Activated CD4-positive, alpha-beta T cell treated with anti-CD3 and anti-CD28 coated beads for 24 hours (primary cell): ENCODE data around the gene ACSF3.
"Not testable (repeated sequence)": the region's sequence is repeated elsewhere in the genome, so short reads cannot be mapped to it uniquely, and the experiment has no call there.

ENCODE experiments used
- DNase-seq, 2 donors: peaks; one replicate each; pipeline ENCODE4 v3.0.0-alpha.2; 2020; ENCODE audit warnings: low read depth in 2 of 2

ACSF3 gene

GRCh38 chr16:89073346-89074071, 20.1 kb upstream of the ACSF3 start:
- no peak for DNase-seq

- DNase-seq, result not testable (repeated sequence)
Measured at GRCh38 chr16:89074072-89074674, 19.5 kb upstream of the ACSF3 start.

GRCh38 chr16:89074803-89075688, 18.6 kb upstream of the ACSF3 start:
- no peak for DNase-seq

- DNase-seq, result no peak
Measured at GRCh38 chr16:89076159-89076558, 17.5 kb upstream of the ACSF3 start.

- no peak for DNase-seq
Measured at GRCh38 chr16:89077076-89077475, 16.6 kb upstream of the ACSF3 start.

GRCh38 chr16:89078172-89078571, 15.5 kb upstream of the ACSF3 start:
- no peak for DNase-seq

- no peak for DNase-seq
Measured at GRCh38 chr16:89079434-89079980, 14.1 kb upstream of the ACSF3 start.

GRCh38 chr16:89080196-89080853, 13.3 kb upstream of the ACSF3 start:
- no peak for DNase-seq

- DNase-seq, result no peak
Measured at GRCh38 chr16:89081556-89081955, 12.1 kb upstream of the ACSF3 start.

GRCh38 chr16:89084411-89084810, 9.2 kb upstream of the ACSF3 start:
- no peak for DNase-seq

GRCh38 chr16:89084814-89085612, 8.6 kb upstream of the ACSF3 start:
- DNase-seq, result no peak

GRCh38 chr16:89085755-89086154, 7.9 kb upstream of the ACSF3 start:
- DNase-seq, result no peak

GRCh38 chr16:89087922-89088497, 5.6 kb upstream of the ACSF3 start:
- DNase-seq, result no peak

- DNase-seq, result no peak
Measured at GRCh38 chr16:89089120-89089519, 4.5 kb upstream of the ACSF3 start.

GRCh38 chr16:89090182-89090630, 3.4 kb upstream of the ACSF3 start:
- no peak for DNase-seq

GRCh38 chr16:89090669-89091426, 2.8 kb upstream of the ACSF3 start:
- DNase-seq, result no peak

GRCh38 chr16:89092013-89092412, 1.6 kb upstream of the ACSF3 start:
- no peak for DNase-seq

- DNase-seq, result not testable (repeated sequence)
Measured at GRCh38 chr16:89093252-89093601, 425 bp upstream of the ACSF3 start.

GRCh38 chr16:89094252-89094879, 714 bp downstream of the ACSF3 start:
- no peak for DNase-seq
